Erythroblast (primary cell): Measurements from ENCODE around the gene DDOST.
"Not testable (repeated sequence)": the region's sequence is repeated elsewhere in the genome, so short reads cannot be mapped to it uniquely, and the experiment has no call there.

Experiments
- GATA1 ChIP-seq: IDR thresholded peaks from 2 replicates; pipeline ENCODE4 v1.6.1; 2011; ENCODE audit warnings: low read depth, mild to moderate bottlenecking, control low read depth, low read length, moderate library complexity
- POLR2A ChIP-seq: IDR thresholded peaks from 2 replicates; pipeline ENCODE4 v1.6.1; 2011; ENCODE audit warnings: mild to moderate bottlenecking, low read length

GRCh38 chr1:20606801-20607570 lies 54.2 kb downstream of the DDOST start:
- TF ChIP-seq POLR2A, GATA1: not testable (repeated sequence)
